HEK293T (cell line): ENCODE results near the gene SH3PXD2A.

Source experiments
- FOXA1 ChIP-seq: fragments of 450-650 bp; IDR thresholded peaks from 2 replicates; pipeline ENCODE4 v1.6.1; 2016; ENCODE audit warnings: mild to moderate bottlenecking
- L3MBTL2 ChIP-seq: fragments of 450-650 bp; conservative IDR thresholded peaks from 2 replicates; pipeline ENCODE4 v1.6.1; 2016; ENCODE audit warnings: mild to moderate bottlenecking
- NFRKB ChIP-seq: fragments of 450-650 bp; IDR thresholded peaks from 2 replicates; pipeline ENCODE4 v1.6.1; 2016; ENCODE audit warnings: mild to moderate bottlenecking, moderate library complexity
- SP1 ChIP-seq: fragments of 450-650 bp; IDR thresholded peaks from 2 replicates; pipeline ENCODE4 v1.6.1; 2017
- ZNF384 ChIP-seq: fragments of 450-650 bp; IDR thresholded peaks from 2 replicates; pipeline ENCODE4 v1.6.1; 2016

DNA sequence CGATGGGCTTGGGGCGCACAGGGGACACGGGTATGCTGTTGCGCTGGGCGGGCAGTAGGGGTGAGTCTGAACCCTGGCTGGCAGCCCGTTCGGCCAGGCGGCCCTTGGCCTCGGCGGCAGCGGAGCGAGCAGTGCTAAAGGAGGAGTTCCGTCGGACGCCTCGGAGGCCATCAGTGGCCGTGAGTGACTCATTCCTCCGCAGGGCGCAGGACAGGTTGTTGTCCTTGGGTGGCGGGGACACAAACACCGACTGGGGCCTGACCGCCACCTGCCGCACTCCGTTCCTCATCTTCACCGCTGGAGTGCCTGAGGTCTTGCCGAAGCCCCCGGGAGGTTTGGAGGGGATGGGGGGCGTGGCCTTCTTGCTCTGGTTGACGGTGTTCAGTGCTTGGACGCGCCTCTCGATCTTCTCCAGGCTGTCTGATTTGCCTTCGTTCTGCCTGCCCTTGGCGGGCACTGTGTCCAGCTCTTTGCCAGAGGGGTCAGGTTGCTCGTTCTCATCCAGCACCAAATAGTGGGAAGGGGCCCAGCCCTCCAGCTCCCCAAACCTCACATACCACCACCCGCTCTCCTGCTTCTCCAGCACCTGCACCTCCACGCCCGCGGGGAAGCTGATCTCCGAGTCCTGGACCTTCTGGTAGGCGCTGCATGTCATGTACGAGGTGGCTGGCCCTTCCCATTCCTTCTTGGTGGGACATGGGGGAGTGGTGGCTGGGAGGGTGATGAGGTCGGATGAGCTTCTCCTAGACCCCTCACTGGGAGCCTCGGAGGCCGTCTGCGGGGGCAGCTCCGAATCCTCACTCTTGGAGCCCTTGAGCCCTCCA is 253.1 kb downstream of the SH3PXD2A start:
- TF ChIP-seq FOXA1: no peak
- TF ChIP-seq L3MBTL2: no peak
- TF ChIP-seq ZNF384: no peak
- no peak for TF ChIP-seq SP1
- TF ChIP-seq NFRKB: no peak
